CD1c-positive myeloid dendritic cell (primary cell): Measurements from ENCODE around the gene SBK3.
"Not testable (repeated sequence)": the region's sequence is repeated elsewhere in the genome, so short reads cannot be mapped to it uniquely, and the experiment has no call there.

Source experiments
- DNase-seq: peaks from one replicate; pipeline ENCODE4 v3.0.0-alpha.2; 2016; ENCODE audit errors: extremely low spot score

The SBK3 gene

GRCh38 chr19:55576746-55577145 lies 31.4 kb upstream of the SBK3 start:
- no peak for DNase-seq

GRCh38 chr19:55573929-55574328 lies 28.6 kb upstream of the SBK3 start:
- not testable (repeated sequence) for DNase-seq

GRCh38 chr19:55569477-55569876 lies 24.1 kb upstream of the SBK3 start:
- DNase-seq: not testable (repeated sequence)

- DNase-seq: no peak
These were observed 22.5 kb upstream of the SBK3 start for GRCh38 chr19:55567708-55568328.

GRCh38 chr19:55566823-55567222 lies 21.5 kb upstream of the SBK3 start:
- DNase-seq: no peak

- no peak for DNase-seq
These were observed 17.9 kb upstream of the SBK3 start for GRCh38 chr19:55563261-55563690.

- no peak for DNase-seq
These were observed 14.3 kb upstream of the SBK3 start for GRCh38 chr19:55559684-55560083.

GRCh38 chr19:55554741-55555152 lies 9.4 kb upstream of the SBK3 start:
- DNase-seq: no peak

GRCh38 chr19:55554302-55554701 lies 9.0 kb upstream of the SBK3 start:
- DNase-seq: no peak

- DNase-seq: no peak
These were observed 8.2 kb upstream of the SBK3 start for GRCh38 chr19:55553217-55554182.

GRCh38 chr19:55552620-55553019 lies 7.3 kb upstream of the SBK3 start:
- no peak for DNase-seq

- DNase-seq: no peak
These were observed 6.9 kb upstream of the SBK3 start for GRCh38 chr19:55552206-55552605.

GRCh38 chr19:55550321-55550650 lies 4.9 kb upstream of the SBK3 start:
- DNase-seq: no peak

- DNase-seq: no peak
These were observed 4.4 kb upstream of the SBK3 start for GRCh38 chr19:55549500-55550320.

- peak; percentile 78 for DNase-seq
These were observed 1.7 kb upstream of the SBK3 start for GRCh38 chr19:55546822-55547614.

- DNase-seq: no peak
These were observed 668 bp upstream of the SBK3 start for GRCh38 chr19:55546011-55546410.

- no peak for DNase-seq
These were observed 435 bp downstream of the SBK3 start for GRCh38 chr19:55544776-55545439.

GRCh38 chr19:55544014-55544413 lies 1.3 kb downstream of the SBK3 start:
- no peak for DNase-seq

- DNase-seq: no peak
These were observed 1.8 kb downstream of the SBK3 start for GRCh38 chr19:55543567-55543966.

- no peak for DNase-seq
These were observed 3.0 kb downstream of the SBK3 start for GRCh38 chr19:55542292-55542855.

- DNase-seq: no peak
These were observed 4.3 kb downstream of the SBK3 start for GRCh38 chr19:55541091-55541490.
